ENCODE results near the gene SRD5A3.
"Not testable (repeated sequence)": the region's sequence is repeated elsewhere in the genome, so short reads cannot be mapped to it uniquely, and the experiment has no call there.

SRD5A3 gene

DNA sequence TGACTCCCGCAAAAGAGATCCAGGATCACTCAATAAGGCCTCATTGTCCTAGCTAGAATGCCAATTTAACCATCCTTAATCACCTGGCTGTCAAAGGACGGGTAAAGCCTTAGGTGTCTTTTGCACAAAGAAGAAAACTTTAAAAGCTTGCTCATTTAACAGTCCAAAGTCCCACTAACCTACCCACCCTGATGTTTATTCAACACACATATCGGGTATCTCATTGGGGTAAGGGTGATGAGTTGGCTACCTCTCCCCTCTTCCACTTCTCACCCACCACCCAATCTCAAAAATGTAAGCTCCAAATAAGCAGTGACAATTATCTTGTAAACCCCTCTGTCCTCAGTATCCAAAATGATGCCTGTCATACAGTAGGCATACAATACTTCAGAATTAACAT, 988 bp upstream of the SRD5A3 start:
- TF ChIP-seq, protein P1, sequence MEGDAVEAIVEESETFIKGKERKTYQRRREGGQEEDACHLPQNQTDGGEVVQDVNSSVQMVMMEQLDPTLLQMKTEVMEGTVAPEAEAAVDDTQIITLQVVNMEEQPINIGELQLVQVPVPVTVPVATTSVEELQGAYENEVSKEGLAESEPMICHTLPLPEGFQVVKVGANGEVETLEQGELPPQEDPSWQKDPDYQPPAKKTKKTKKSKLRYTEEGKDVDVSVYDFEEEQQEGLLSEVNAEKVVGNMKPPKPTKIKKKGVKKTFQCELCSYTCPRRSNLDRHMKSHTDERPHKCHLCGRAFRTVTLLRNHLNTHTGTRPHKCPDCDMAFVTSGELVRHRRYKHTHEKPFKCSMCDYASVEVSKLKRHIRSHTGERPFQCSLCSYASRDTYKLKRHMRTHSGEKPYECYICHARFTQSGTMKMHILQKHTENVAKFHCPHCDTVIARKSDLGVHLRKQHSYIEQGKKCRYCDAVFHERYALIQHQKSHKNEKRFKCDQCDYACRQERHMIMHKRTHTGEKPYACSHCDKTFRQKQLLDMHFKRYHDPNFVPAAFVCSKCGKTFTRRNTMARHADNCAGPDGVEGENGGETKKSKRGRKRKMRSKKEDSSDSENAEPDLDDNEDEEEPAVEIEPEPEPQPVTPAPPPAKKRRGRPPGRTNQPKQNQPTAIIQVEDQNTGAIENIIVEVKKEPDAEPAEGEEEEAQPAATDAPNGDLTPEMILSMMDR (IDR thresholded peaks at IDR 0.05; ENCODE audit: insufficient read depth, low read depth, low read length, missing control alignments), result no peak
- no peak overlapping the region for H3K4me3 ChIP-seq (ENCODE audit: low read length)
- DNase-seq (ENCODE audit: low read depth), result no peak

DNA sequence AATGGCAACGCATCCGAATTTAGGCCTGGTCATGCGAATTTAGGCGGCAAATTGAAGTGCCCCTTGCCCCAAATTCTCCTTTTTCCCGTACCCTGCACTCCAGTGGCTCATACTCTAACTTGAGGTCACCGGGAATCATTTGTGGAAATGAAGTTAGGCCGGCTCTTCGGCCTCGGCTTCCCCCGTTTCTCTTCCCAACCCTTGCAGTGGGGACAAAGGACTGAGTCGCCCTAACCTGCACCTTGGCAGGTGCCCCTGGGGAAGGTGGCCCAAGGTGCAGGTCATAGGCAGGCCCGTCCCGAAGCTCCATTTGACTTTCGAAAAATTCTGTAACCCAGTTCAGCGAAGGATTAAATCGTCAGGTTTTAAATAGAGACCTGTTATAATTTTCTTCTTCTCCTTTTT, 811 bp downstream of the SRD5A3 start:
- TF ChIP-seq, protein P1 (IDR thresholded peaks at IDR 0.05; ENCODE audit: insufficient read depth, low read depth, low read length, missing control alignments), result no peak
- DNase-seq (ENCODE audit: low read depth), result no peak
- peak overlapping the region; percentile 63 for H3K4me3 ChIP-seq (ENCODE audit: low read length)

DNA sequence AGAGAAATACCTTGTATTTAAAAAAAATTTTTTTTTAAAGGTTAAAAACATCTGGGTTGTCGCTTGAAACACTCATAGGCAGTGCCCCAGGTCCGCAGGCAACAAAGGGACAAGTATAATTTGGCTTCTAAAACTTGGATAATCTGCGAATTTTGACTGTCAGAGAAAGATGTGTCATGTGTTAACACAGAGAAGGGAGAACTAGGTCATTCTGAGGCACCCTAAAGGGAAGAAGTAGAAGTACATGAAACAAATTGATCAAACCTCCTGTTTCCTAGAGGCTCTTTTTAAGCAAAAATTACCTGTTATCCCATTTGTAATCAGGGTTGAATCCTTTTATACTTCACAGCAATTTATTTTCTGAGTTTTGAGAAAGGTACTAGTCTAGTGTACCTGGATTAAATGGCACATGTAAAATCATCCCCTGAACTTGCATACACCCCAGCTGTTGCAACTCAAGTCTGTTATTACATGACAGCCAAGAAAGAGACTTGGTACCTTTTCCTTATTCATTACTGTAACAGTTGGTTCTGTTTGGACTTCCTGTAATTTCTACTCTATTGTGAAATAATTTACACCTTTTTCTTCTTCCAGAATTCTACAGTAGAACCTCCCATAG, 1.7 kb downstream of the SRD5A3 start:
- TF ChIP-seq, protein P1 (IDR thresholded peaks at IDR 0.05; ENCODE audit: insufficient read depth, low read depth, low read length, missing control alignments), result peak; percentile 10
- no peak overlapping the region for H3K4me3 ChIP-seq (ENCODE audit: low read length)
- DNase-seq (ENCODE audit: low read depth), result peak; percentile 36

DNA sequence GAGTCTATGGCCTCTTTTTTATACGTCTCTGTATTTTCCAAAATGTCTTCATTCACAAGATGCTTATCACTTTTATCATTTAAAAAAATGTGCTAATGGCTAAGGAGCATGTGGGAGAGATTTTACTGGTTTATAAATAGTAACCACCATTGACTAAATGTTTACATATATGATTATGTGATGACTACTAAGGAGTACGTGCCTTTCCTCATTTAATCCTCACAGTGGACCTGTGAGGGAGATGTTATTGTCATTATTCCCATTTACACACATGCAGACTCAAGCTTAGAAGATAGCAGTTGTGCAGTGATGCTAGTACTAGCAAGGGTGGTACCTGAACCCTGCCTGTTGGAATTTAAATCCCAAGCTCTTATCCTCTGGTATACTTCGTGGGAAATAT, 2.4 kb downstream of the SRD5A3 start:
- TF ChIP-seq, protein P1 (IDR thresholded peaks at IDR 0.05; ENCODE audit: insufficient read depth, low read depth, low read length, missing control alignments), result no peak
- H3K4me3 ChIP-seq (ENCODE audit: low read length), result no peak overlapping the region
- DNase-seq (ENCODE audit: low read depth), result peak; percentile 76

DNA sequence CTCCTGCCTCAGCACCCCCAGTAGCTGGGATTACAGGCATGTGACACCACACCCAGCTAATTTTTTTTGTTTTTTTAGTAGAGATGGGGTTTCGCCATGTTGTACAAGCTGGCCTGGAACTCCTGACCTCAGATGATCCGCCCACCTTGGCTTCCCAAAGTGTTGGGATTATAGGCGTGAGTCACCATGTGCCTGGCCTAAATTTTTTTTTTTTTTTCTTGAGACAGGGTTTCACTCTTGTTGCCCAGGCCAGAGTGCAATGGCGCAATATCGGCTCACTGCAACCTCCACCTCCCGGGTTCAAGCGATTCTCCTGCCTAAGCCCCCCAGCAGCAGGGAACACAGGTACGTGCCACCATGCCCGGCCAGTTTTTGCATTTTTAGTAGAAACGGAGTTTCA, 4.8 kb downstream of the SRD5A3 start:
- not testable (repeated sequence) for H3K4me3 ChIP-seq (ENCODE audit: low read length)
- DNase-seq (ENCODE audit: low read depth), result peak; percentile 28

DNA sequence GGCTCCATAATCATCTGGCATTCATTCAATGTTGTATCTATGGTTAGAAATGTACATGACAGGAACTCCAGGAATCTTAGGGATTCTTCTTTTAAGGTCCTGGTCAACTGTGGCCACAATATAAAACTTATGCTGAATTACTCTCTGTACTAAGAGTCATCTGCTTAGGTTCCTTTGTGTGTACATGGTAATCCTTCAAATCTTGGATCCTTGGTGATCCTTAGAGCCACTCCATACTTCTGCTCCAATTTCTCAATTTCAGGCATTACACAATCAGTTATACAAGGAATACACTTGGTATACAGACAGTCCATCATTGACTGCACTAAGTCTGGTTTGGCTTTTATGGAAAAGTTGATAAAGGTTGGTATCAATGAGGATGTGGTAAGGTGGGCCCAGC, 5.8 kb downstream of the SRD5A3 start:
- H3K4me3 ChIP-seq (ENCODE audit: low read length), result no peak overlapping the region
- no peak for DNase-seq (ENCODE audit: low read depth)
- TF ChIP-seq, protein P1 (IDR thresholded peaks at IDR 0.05; ENCODE audit: insufficient read depth, low read depth, low read length, missing control alignments), result no peak

DNA sequence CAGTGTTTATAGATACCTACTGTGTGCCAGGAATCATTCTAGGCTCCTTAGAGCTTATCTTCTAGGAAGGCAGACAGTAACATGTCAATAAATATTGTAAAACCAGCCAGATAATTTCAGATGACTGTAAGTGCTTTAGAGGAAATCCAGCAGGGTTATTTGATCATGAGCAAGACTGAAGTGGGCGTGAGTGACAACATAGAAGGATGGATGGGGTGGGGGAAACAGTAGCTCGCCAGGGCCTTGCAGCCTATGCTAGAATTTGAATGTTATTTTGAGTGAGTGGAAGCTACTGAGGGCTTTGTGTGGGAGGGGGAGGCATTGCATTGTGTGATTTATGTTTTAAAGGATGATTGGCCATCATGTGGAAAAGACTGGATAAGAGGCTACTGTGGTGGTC, 6.7 kb downstream of the SRD5A3 start:
- H3K4me3 ChIP-seq (ENCODE audit: low read length), result no peak overlapping the region
- DNase-seq (ENCODE audit: low read depth), result no peak
- TF ChIP-seq, protein P1 (IDR thresholded peaks at IDR 0.05; ENCODE audit: insufficient read depth, low read depth, low read length, missing control alignments), result no peak

DNA sequence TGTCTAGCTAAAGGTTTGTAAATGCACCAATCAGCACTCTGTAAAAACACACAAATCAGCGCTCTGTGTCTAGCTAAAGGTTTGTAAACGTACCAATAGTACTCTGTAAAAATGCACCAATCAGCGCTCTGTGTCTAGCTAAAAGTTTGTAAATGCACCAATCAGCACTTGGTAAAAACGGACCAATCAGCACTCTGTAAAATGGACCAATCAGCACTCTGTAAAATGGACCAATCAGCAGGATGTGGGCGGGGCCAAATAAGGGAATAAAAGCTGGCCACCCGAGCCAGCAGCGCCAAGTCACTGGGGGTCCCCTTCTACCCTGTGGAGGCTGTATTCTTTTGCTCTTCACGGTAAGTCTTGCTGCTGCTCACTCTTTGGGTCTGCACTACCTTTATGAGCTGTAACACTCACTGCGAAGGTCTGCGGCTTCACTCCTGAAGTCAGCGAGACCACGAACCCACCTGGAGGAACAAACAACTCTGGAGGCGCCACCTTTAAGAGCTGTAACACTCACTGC, 7.2 kb downstream of the SRD5A3 start:
- not testable (repeated sequence) for H3K4me3 ChIP-seq (ENCODE audit: low read length); DNase-seq (ENCODE audit: low read depth)

Measured in epithelial cell of esophagus (primary cell).